ENCODE measurements around the gene SULT2B1. TPM values are rescaled to one million over a fixed set of nuclear protein-coding genes. Genes with fewer than 3 reads are reported as not detected.

SULT2B1 gene
- total RNA-seq, 2 donors from 2014 or later: not detected

- no peak for TF ChIP-seq CTCF (IDR thresholded peaks at IDR 0.05)
- Histone ChIP-seq H3K27me3 (replicated peaks; ENCODE audit: insufficient read depth) (no peaks in the 10 kb centered on the region), H3K9me3 (no peaks in the 10 kb centered on the region), H3K27ac (no peak overlapping the region), H3K36me3 (no peaks in the 10 kb centered on the region), H3K4me1 (ENCODE audit: control insufficient read depth in 1 of 2, low read depth in 2 of 2) (no peaks in the 10 kb centered on the region), H3K4me3 (no peak overlapping the region)
- ATAC-seq (ENCODE audit: insufficient number of reproducible peaks, low FRiP score, low read depth) (no peak), DNase-seq (ENCODE audit: low spot score) (no peak)
Measured at GRCh38 chr19:48547722-48548121, 4.2 kb upstream of the SULT2B1 start.

- H3K27me3 ChIP-seq (replicated peaks; ENCODE audit: insufficient read depth): no peaks in the 10 kb centered on the region
- ATAC-seq (ENCODE audit: insufficient number of reproducible peaks, low FRiP score, low read depth) (no peak), DNase-seq (ENCODE audit: low spot score) (no peak)
- H3K9me3 ChIP-seq: no peaks in the 10 kb centered on the region
- TF ChIP-seq CTCF (IDR thresholded peaks at IDR 0.05): no peak
- H3K36me3 ChIP-seq: no peaks in the 10 kb centered on the region
- H3K4me1 ChIP-seq (ENCODE audit: control insufficient read depth in 1 of 2, low read depth in 2 of 2): no peaks in the 10 kb centered on the region
- H3K27ac ChIP-seq: no peak overlapping the region
- no peak overlapping the region for H3K4me3 ChIP-seq
Measured at GRCh38 chr19:48548253-48548911, 3.6 kb upstream of the SULT2B1 start.

GRCh38 chr19:48549380-48549779 is 2.6 kb upstream of the SULT2B1 start:
- Histone ChIP-seq H3K36me3 (no peaks in the 10 kb centered on the region), H3K4me3 (no peak overlapping the region), H3K4me1 (ENCODE audit: control insufficient read depth in 1 of 2, low read depth in 2 of 2) (no peaks in the 10 kb centered on the region), H3K9me3 (no peaks in the 10 kb centered on the region), H3K27ac (no peak overlapping the region), H3K27me3 (replicated peaks; ENCODE audit: insufficient read depth) (no peaks in the 10 kb centered on the region)
- DNase-seq (ENCODE audit: low spot score) (no peak), ATAC-seq (ENCODE audit: insufficient number of reproducible peaks, low FRiP score, low read depth) (no peak)
- no peak for TF ChIP-seq CTCF (IDR thresholded peaks at IDR 0.05)

GRCh38 chr19:48552406-48553322 is 692 bp downstream of the SULT2B1 start:
- no peak overlapping the region for H3K4me3 ChIP-seq
- H3K4me1 ChIP-seq (ENCODE audit: control insufficient read depth in 1 of 2, low read depth in 2 of 2): no peaks in the 10 kb centered on the region
- no peak for DNase-seq (ENCODE audit: low spot score)
- no peak overlapping the region for H3K27ac ChIP-seq
- no peak for TF ChIP-seq CTCF (IDR thresholded peaks at IDR 0.05)
- ATAC-seq (ENCODE audit: insufficient number of reproducible peaks, low FRiP score, low read depth): no peak
- H3K9me3 ChIP-seq: no peaks in the 10 kb centered on the region
- H3K36me3 ChIP-seq: no peaks in the 10 kb centered on the region
- H3K27me3 ChIP-seq (replicated peaks; ENCODE audit: insufficient read depth): no peaks in the 10 kb centered on the region

- ATAC-seq (ENCODE audit: insufficient number of reproducible peaks, low FRiP score, low read depth) (no peak), DNase-seq (ENCODE audit: low spot score) (no peak)
- H3K36me3 ChIP-seq: no peaks in the 10 kb centered on the region
- no peaks in the 10 kb centered on the region for H3K9me3 ChIP-seq
- no peak for TF ChIP-seq CTCF (IDR thresholded peaks at IDR 0.05)
- no peak overlapping the region for H3K4me3 ChIP-seq
- H3K27ac ChIP-seq: no peak overlapping the region
- H3K27me3 ChIP-seq (replicated peaks; ENCODE audit: insufficient read depth): no peaks in the 10 kb centered on the region
- no peaks in the 10 kb centered on the region for H3K4me1 ChIP-seq (ENCODE audit: control insufficient read depth in 1 of 2, low read depth in 2 of 2)
Measured at GRCh38 chr19:48553676-48554384, 1.9 kb downstream of the SULT2B1 start.
